C4-2B (cell line): ENCODE data around the gene SIK2.

Experiments used
- CTCF ChIP-seq: fragments of 450-650 bp; conservative IDR thresholded peaks from 2 replicates; pipeline ENCODE4 v1.5.1; 2017; ENCODE audit warnings: mild to moderate bottlenecking
- ZFX ChIP-seq: fragments of 450-650 bp; IDR thresholded peaks from 2 replicates; pipeline ENCODE4 v1.6.1; 2017

GRCh38 chr11:111756097-111756496 lies 153.8 kb downstream of the SIK2 start:
- TF ChIP-seq CTCF (no peak), ZFX (no peak)
